ENCODE measurements around the gene KIF26B.

The KIF26B gene

DNA sequence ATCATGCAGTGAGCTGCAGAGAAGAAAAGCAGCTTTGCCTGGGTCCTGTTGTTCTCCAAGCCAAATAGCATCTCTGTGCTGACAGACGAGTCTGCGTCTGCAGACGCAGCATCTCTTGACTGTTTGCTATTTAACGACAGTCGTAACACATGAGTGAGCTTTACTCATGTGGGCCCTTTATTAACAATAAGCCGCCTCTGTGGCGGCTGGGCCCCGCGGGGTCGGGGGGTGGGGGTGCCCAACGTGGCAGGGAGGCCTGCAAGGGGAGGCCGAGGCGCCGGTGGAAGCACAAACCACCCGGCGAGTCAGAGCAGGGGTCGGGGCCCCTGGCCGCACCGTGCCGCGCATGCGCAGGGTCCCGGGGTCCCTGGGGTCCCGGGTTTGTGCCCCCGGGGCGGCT lies 435.1 kb downstream of the KIF26B start:
- H3K4me3 ChIP-seq (ENCODE audit: low read length) = no peak overlapping the region
- H3K27me3 ChIP-seq (ENCODE audit: control insufficient read depth, insufficient read depth, low read length) = no peaks in the 10 kb centered on the region
- no peaks in the 10 kb centered on the region for H3K9me3 ChIP-seq (ENCODE audit: control insufficient read depth, low read depth, low read length)
- H3K27ac ChIP-seq (ENCODE audit: low read length) = no peak overlapping the region
- H3K4me1 ChIP-seq (ENCODE audit: control insufficient read depth, low read depth, low read length) = peaks cover 4% of the 10 kb centered on the region
- H3K9ac ChIP-seq (ENCODE audit: low read length) = no peak overlapping the region
- H3K36me3 ChIP-seq (ENCODE audit: control insufficient read depth, low read depth, low read length) = no peaks in the 10 kb centered on the region

DNA sequence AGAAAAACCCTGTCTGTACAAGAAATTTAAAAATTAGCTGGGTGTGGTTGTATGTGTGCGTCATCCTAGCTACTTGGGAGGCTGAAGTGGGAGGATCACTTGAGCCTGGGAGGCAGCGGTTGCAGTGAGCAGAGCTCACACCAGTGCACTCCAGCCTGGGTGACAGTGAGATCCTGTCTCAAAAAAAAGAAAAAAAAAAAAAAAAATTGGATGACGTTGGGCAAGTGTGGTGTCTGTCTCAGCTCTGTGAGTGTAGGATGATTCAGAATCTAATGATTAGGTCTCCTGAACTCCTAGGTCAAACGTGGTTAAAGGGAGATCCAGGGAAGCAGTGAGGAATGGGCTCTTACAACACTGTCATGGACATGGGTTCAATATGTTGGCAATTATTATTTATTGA lies 435.9 kb downstream of the KIF26B start:
- H3K4me3 ChIP-seq (ENCODE audit: low read length) = no peak overlapping the region
- no peak overlapping the region for H3K27ac ChIP-seq (ENCODE audit: low read length)
- no peaks in the 10 kb centered on the region for H3K36me3 ChIP-seq (ENCODE audit: control insufficient read depth, low read depth, low read length)
- no peaks in the 10 kb centered on the region for H3K9me3 ChIP-seq (ENCODE audit: control insufficient read depth, low read depth, low read length)
- no peaks in the 10 kb centered on the region for H3K27me3 ChIP-seq (ENCODE audit: control insufficient read depth, insufficient read depth, low read length)
- no peaks in the 10 kb centered on the region for H3K4me1 ChIP-seq (ENCODE audit: control insufficient read depth, low read depth, low read length)
- no peak overlapping the region for H3K9ac ChIP-seq (ENCODE audit: low read length)

DNA sequence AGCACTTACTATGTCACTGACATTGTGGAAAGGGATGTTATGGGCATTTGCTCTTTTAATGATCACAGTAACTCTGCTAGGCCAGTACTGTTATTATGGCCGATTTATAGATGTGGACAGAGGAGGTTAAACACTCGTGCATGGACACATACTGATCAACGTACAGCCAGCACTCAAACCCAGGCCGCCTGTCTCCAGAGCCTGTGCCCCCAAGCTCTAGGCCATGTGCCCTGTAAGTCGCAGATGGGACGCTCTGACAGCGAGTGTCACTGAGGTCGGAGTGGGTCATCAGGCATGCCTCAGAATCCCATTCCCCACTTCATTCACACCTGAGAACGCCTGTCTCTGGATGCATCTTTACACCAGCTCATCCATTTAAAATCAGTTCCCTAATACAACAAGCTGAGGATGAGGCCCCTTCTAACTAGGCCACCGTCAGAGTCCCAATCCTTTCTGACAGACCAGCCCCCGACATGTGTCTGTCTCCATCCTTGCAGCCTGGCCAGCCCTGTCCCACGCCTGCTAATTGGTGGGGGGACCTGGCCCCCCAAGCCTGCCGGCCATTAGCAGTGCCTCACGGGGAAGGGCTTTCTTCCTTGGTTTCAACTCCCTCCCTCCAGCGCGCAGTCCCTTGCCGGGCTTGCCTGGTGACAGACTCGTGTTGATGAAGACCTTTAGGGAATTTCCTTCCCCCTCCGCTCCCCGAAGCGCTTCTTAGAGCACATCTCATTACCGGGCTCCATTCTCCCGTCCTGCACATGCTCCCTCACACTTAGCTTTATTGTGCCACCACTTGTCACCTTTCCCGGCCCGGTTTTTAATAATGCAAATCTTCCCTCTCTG lies 436.8 kb downstream of the KIF26B start:
- H3K27ac ChIP-seq (ENCODE audit: low read length) = no peak overlapping the region
- no peaks in the 10 kb centered on the region for H3K27me3 ChIP-seq (ENCODE audit: control insufficient read depth, insufficient read depth, low read length)
- no peaks in the 10 kb centered on the region for H3K4me1 ChIP-seq (ENCODE audit: control insufficient read depth, low read depth, low read length)
- H3K9me3 ChIP-seq (ENCODE audit: control insufficient read depth, low read depth, low read length) = no peaks in the 10 kb centered on the region
- no peak overlapping the region for H3K9ac ChIP-seq (ENCODE audit: low read length)
- H3K36me3 ChIP-seq (ENCODE audit: control insufficient read depth, low read depth, low read length) = no peaks in the 10 kb centered on the region
- no peak overlapping the region for H3K4me3 ChIP-seq (ENCODE audit: low read length)

DNA sequence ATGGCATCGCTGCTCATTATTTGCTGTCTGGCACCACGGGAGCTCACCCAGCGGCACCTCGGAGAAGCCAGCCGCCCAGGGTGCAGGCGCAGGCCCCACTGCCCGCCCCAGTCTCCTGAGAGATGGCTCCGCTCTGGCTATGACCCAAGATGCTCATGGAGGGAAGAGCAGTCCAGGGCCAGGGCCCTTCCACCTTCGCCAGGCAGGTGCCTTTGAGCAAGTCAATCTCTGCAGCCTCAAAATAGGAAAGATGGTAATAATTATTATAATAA lies 437.3 kb downstream of the KIF26B start:
- Histone ChIP-seq H3K4me3 (ENCODE audit: low read length) (no peak overlapping the region), H3K9ac (ENCODE audit: low read length) (no peak overlapping the region), H3K27me3 (ENCODE audit: control insufficient read depth, insufficient read depth, low read length) (no peaks in the 10 kb centered on the region), H3K4me1 (ENCODE audit: control insufficient read depth, low read depth, low read length) (no peaks in the 10 kb centered on the region), H3K9me3 (ENCODE audit: control insufficient read depth, low read depth, low read length) (no peaks in the 10 kb centered on the region), H3K27ac (ENCODE audit: low read length) (no peak overlapping the region), H3K36me3 (ENCODE audit: control insufficient read depth, low read depth, low read length) (no peaks in the 10 kb centered on the region)

DNA sequence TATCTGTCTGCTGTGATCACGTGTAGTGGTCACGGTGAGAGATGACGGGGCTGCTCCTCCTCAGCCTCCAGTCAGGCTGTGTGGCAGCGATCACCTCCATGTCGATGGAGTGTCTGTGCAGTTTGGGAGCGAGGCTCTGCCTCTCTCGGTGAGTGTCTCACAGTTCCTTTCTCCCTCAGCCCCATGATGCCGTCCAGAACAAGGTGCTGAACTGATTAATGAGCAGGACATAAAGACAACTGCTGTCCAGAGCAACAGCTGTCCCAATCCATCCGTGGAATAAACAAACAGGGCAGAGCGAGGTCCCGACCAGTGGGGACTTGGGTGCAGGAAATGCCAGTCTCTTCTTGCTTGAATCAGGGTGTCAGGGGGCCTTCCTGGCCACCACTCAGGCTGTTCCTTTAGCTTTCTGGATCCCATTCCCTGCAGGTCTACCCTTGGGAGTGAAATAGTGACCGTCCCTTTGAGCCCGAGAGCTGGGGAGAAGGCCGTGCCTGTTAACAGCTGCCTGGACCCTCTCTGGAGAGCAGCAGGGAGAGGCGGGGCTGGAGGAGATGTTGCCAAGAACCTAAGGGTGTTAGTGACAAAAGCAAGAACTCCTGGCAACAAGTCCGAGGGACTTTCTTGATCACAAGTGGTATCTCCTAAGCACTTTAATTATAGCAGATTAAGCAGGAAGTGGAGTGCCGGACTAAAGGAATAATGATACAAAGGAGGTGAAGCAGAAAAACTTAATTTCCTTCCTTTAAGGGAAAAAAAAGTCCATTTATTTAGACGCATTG lies 443.9 kb downstream of the KIF26B start:
- no peak overlapping the region for H3K4me3 ChIP-seq (ENCODE audit: low read length)
- H3K4me1 ChIP-seq (ENCODE audit: control insufficient read depth, low read depth, low read length) = no peaks in the 10 kb centered on the region
- no peak overlapping the region for H3K9ac ChIP-seq (ENCODE audit: low read length)
- H3K36me3 ChIP-seq (ENCODE audit: control insufficient read depth, low read depth, low read length) = no peaks in the 10 kb centered on the region
- H3K27ac ChIP-seq (ENCODE audit: low read length) = no peak overlapping the region
- no peaks in the 10 kb centered on the region for H3K27me3 ChIP-seq (ENCODE audit: control insufficient read depth, insufficient read depth, low read length)
- H3K9me3 ChIP-seq (ENCODE audit: control insufficient read depth, low read depth, low read length) = no peaks in the 10 kb centered on the region

DNA sequence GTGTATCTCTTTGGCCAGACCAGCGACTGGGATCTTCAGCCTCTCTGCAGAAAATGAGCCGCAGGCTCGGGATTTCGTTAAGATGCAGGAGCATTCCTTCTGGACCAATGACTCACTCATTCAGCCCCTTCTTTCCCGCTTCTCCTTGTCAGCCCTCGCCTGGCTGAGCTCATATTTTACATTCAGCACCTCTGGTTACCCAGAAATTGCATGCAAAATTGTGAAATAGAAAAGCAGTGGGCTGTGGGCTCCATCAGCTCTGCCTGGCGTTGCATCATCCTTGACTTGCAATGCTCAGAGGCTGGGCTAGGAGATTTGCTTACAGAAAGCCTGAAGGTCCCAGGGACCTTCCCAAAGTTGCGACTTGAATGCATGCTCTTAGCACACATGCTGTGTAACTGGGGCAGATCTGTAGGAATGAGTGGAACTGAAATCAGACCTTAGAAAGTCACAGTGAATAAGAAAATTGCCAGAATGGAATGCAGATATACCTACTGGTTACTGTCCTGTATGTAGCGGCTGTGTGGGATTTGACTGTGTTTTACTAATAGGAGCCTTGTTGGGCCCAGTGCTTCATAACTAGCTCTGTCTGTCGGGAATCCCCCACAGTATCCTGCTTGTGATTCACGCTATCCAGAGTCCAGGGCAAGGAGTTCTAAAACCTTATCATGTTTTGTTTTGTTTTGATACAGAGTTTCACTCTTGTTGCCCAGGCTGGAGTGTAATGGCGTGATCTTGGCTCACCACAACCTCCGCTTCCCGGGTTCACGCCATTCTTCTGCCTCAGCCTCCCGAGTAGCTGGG lies 444.8 kb downstream of the KIF26B start:
- Histone ChIP-seq H3K4me3 (ENCODE audit: low read length) (no peak overlapping the region), H3K27ac (ENCODE audit: low read length) (no peak overlapping the region), H3K36me3 (ENCODE audit: control insufficient read depth, low read depth, low read length) (no peaks in the 10 kb centered on the region), H3K4me1 (ENCODE audit: control insufficient read depth, low read depth, low read length) (no peaks in the 10 kb centered on the region), H3K27me3 (ENCODE audit: control insufficient read depth, insufficient read depth, low read length) (no peaks in the 10 kb centered on the region), H3K9ac (ENCODE audit: low read length) (no peak overlapping the region), H3K9me3 (ENCODE audit: control insufficient read depth, low read depth, low read length) (no peaks in the 10 kb centered on the region)

DNA sequence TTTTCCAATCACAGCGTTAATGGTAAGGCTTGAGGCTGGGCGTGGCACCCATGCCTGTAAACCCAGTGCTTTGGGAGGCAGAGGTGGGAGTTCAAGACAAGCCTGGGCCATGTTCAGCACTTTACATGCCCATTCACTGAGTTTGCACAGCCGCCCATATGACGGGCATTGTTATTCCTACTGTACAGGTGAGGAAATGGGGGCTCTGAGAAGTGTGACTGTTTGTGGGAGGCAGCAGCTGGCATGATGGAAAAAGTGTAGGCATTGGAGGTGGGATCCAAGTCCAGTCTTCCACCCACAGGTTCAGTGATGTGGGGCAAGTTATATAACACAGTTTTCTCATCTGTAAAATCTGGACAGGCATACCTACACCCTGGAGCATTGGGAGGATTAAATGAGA lies 445.9 kb downstream of the KIF26B start:
- no peaks in the 10 kb centered on the region for H3K4me1 ChIP-seq (ENCODE audit: control insufficient read depth, low read depth, low read length)
- H3K4me3 ChIP-seq (ENCODE audit: low read length) = no peak overlapping the region
- no peak overlapping the region for H3K9ac ChIP-seq (ENCODE audit: low read length)
- H3K9me3 ChIP-seq (ENCODE audit: control insufficient read depth, low read depth, low read length) = no peaks in the 10 kb centered on the region
- no peaks in the 10 kb centered on the region for H3K36me3 ChIP-seq (ENCODE audit: control insufficient read depth, low read depth, low read length)
- no peaks in the 10 kb centered on the region for H3K27me3 ChIP-seq (ENCODE audit: control insufficient read depth, insufficient read depth, low read length)
- no peak overlapping the region for H3K27ac ChIP-seq (ENCODE audit: low read length)

DNA sequence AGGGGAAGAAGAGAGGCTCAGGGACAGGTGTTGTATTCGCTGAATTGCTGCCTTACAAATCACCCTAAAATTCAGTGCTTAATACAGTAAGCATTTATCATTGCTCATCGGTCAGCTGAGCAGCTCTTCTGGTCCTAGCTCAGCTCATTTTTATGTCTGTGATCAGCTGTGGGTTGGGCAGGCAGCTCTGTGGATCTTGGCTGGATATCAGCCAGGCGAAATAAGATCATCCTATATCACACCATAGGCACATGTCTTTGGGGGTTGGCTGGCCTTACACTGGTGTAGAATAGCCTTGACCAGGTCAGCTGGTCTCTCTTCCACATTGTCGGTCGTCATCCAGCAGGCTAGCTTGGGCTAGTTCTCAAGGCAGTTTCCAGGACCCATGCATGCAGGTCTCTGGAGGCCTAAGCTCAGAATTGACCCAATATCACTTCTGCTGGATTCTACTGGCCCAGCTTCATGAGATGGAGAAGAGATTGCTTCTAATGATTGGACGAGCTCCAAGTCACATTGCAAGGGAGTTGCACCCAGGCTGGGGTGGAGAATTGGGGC lies 448.6 kb downstream of the KIF26B start:
- H3K9me3 ChIP-seq (ENCODE audit: control insufficient read depth, low read depth, low read length) = no peaks in the 10 kb centered on the region
- no peak overlapping the region for H3K27ac ChIP-seq (ENCODE audit: low read length)
- no peak overlapping the region for H3K4me3 ChIP-seq (ENCODE audit: low read length)
- no peaks in the 10 kb centered on the region for H3K4me1 ChIP-seq (ENCODE audit: control insufficient read depth, low read depth, low read length)
- no peak overlapping the region for H3K9ac ChIP-seq (ENCODE audit: low read length)
- H3K36me3 ChIP-seq (ENCODE audit: control insufficient read depth, low read depth, low read length) = no peaks in the 10 kb centered on the region
- no peaks in the 10 kb centered on the region for H3K27me3 ChIP-seq (ENCODE audit: control insufficient read depth, insufficient read depth, low read length)

DNA sequence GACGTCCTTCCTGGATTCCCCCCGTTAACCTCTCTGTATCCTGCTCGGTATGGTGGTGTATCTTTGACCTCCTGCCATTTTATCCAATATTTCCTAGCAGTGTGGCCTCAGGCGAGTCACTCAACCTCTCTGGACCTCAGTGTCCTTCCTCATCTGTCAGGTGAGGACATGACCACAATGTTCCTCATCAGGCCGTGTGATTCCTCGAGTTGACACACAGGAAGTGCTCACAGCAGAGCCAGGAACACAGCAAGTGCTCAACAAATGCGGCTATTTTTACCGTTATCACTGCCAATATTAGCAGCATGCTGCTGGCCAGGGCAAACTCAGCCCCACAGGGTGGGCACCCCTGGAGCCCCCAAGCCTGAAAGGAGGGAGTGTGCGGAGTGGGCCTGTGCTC lies 450.2 kb downstream of the KIF26B start:
- no peak overlapping the region for H3K9ac ChIP-seq (ENCODE audit: low read length)
- no peaks in the 10 kb centered on the region for H3K27me3 ChIP-seq (ENCODE audit: control insufficient read depth, insufficient read depth, low read length)
- H3K27ac ChIP-seq (ENCODE audit: low read length) = no peak overlapping the region
- H3K9me3 ChIP-seq (ENCODE audit: control insufficient read depth, low read depth, low read length) = no peaks in the 10 kb centered on the region
- no peak overlapping the region for H3K4me3 ChIP-seq (ENCODE audit: low read length)
- no peaks in the 10 kb centered on the region for H3K4me1 ChIP-seq (ENCODE audit: control insufficient read depth, low read depth, low read length)
- no peaks in the 10 kb centered on the region for H3K36me3 ChIP-seq (ENCODE audit: control insufficient read depth, low read depth, low read length)

DNA sequence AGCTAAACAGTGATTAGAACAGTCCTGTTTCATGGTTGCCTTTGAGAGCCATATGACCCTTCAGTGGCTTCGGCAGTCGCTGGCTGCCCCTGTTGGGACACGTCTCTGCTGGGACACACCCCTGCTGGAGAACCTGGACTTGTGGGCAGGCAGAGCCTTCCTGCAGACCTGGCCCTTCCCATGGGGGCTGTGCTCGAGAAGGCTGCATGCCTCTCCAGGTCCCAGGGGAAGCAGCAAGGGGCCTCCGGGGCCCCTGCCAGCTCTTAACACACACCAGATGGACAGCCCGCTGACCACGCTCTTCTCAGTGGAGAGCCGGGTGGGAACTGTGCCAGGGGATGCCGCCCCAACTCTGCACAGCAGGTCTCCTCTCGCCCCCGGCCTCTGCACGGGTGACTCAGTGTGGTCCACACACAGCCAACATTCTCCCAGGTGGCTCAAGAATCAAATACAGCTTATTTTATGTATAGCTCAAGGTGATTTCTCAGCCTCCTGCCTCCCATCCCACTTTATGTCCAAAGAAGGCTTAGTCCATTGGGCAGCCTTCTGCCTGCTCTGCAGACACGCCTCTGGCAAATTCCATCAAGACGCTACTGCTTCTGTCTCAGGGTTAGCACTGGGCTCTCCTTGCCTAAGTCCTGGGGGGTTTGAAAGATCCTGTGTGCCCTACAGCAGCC lies 450.8 kb downstream of the KIF26B start:
- no peak overlapping the region for H3K9ac ChIP-seq (ENCODE audit: low read length)
- H3K4me1 ChIP-seq (ENCODE audit: control insufficient read depth, low read depth, low read length) = no peaks in the 10 kb centered on the region
- no peak overlapping the region for H3K4me3 ChIP-seq (ENCODE audit: low read length)
- H3K9me3 ChIP-seq (ENCODE audit: control insufficient read depth, low read depth, low read length) = no peaks in the 10 kb centered on the region
- H3K27ac ChIP-seq (ENCODE audit: low read length) = no peak overlapping the region
- no peaks in the 10 kb centered on the region for H3K27me3 ChIP-seq (ENCODE audit: control insufficient read depth, insufficient read depth, low read length)
- H3K36me3 ChIP-seq (ENCODE audit: control insufficient read depth, low read depth, low read length) = no peaks in the 10 kb centered on the region

DNA sequence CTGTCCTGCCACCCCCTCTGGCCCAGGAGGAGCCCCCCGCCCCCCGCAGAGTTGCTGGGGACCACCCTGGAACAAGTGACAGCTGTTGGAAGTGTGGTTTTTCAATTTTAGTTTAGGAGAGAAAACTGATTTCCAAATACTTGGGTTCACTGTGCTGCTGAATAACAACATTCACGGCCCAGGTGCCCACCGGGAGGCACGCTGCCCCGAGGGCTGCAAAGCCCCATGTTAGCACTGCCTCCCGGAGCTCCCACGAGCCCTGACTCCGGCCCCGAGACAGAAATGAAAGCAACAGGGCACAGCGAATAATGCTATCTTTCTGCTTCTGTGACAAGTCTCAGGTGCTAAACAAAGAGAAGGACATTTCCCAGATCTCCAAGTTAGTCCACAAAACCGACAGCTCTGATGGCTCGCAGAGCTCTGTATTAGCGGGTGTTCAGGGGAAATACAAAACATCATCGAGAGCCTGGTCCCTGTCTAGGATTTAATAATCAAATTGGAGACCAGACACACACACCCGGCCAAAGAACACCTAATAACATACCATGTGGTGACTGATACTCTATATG lies 451.5 kb downstream of the KIF26B start:
- Histone ChIP-seq H3K4me3 (ENCODE audit: low read length) (no peak overlapping the region), H3K27me3 (ENCODE audit: control insufficient read depth, insufficient read depth, low read length) (no peaks in the 10 kb centered on the region)

More for the DNA sequence above, 451.5 kb downstream of the KIF26B start:
- H3K27ac ChIP-seq (ENCODE audit: low read length) = no peak overlapping the region
- H3K9me3 ChIP-seq (ENCODE audit: control insufficient read depth, low read depth, low read length) = no peaks in the 10 kb centered on the region
- no peaks in the 10 kb centered on the region for H3K36me3 ChIP-seq (ENCODE audit: control insufficient read depth, low read depth, low read length)
- no peak overlapping the region for H3K9ac ChIP-seq (ENCODE audit: low read length)
- no peaks in the 10 kb centered on the region for H3K4me1 ChIP-seq (ENCODE audit: control insufficient read depth, low read depth, low read length)
